ENCODE results near the gene FOXA2.

The FOXA2 gene

GRCh38 chr20:22536956-22537756 lies 47.2 kb downstream of the FOXA2 start:
- DNase-seq (ENCODE audit: low spot score), result no peak

GRCh38 chr20:22536141-22536828 lies 48.1 kb downstream of the FOXA2 start:
- DNase-seq (ENCODE audit: low spot score), result no peak

DNA sequence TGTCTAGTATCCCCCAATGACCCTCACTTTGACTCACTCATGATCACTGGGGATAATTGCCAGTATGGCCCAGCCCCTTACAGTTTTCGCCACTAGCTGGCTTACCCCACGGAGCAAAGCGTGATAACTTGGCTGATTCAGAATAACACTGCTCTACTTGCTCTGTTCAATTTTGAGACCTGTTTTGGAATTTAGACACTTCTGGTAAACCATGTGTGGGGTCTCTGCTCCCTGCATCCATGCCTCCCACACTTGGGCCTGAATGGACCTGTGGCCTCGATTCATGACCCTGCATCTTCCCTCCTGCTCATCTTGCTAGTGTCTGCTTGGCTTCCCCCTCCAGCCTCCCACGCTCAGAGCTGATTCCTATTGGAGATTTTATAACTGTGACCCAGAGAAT lies 48.9 kb downstream of the FOXA2 start:
- no peak for DNase-seq (ENCODE audit: low spot score)

GRCh38 chr20:22533823-22534751 lies 50.3 kb downstream of the FOXA2 start:
- no peak for DNase-seq (ENCODE audit: low spot score)

- no peak for DNase-seq (ENCODE audit: low spot score)
These were observed 51.8 kb downstream of the FOXA2 start for GRCh38 chr20:22532598-22532997.

DNA sequence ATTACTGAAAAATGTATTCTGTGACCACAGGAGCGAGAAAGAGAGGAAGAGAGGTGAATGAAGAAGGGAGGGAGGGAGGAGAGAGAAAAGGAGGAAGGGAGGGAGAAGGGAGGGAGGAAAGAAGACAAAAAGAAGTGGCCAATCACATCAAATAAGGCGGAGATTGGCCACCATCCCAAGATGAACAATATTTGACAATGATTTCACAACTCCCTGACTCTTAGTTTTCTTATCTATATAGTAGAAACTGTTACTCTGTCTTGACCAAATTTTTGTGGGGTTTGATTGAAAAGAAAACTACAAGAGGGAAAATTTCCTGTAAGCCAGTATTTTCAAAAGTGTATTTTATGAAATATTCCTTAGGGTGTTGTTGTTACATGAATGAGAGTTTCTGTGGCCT lies 52.6 kb downstream of the FOXA2 start:
- DNase-seq (ENCODE audit: low spot score), result no peak

DNA sequence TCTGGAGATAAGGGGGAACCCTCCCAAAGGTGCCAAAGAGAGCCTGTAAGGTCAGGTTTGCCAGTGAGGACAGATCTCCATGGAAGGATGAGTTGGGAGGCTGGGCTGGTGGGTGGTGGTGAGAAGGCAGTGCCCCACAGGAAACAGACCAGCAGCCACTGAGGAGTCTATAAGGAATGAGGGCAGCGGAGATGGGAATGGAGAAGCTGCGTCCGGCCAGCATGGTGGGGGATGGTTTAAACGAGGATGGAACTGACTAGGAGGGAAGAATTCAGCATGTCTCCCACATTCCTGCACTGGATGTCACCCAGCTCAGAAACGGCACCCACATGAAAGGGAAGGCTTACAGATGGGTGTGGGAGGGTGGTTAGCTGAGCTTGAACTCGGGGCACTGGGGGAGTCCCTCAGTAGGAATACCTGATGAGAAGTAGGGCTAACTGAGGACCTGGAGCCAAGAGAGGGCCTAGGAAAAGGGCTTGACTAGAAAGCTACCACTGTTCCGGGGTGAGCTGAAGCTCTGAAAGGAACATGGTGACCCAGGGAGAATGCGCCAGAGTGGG lies 53.2 kb downstream of the FOXA2 start:
- no peak for DNase-seq (ENCODE audit: low spot score)
